GM18870 (cell line): ENCODE measurements around the gene ATG4A.

ENCODE experiments used
- ATAC-seq: cut with Tn5 transposase; IDR thresholded peaks from one replicate; pipeline ENCODE4 v1.9.1; 2021; ENCODE audit warnings: moderate library complexity; ENCODE audit not compliant: unreplicated experiment

ATG4A gene, protein sequence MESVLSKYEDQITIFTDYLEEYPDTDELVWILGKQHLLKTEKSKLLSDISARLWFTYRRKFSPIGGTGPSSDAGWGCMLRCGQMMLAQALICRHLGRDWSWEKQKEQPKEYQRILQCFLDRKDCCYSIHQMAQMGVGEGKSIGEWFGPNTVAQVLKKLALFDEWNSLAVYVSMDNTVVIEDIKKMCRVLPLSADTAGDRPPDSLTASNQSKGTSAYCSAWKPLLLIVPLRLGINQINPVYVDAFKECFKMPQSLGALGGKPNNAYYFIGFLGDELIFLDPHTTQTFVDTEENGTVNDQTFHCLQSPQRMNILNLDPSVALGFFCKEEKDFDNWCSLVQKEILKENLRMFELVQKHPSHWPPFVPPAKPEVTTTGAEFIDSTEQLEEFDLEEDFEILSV

DNA sequence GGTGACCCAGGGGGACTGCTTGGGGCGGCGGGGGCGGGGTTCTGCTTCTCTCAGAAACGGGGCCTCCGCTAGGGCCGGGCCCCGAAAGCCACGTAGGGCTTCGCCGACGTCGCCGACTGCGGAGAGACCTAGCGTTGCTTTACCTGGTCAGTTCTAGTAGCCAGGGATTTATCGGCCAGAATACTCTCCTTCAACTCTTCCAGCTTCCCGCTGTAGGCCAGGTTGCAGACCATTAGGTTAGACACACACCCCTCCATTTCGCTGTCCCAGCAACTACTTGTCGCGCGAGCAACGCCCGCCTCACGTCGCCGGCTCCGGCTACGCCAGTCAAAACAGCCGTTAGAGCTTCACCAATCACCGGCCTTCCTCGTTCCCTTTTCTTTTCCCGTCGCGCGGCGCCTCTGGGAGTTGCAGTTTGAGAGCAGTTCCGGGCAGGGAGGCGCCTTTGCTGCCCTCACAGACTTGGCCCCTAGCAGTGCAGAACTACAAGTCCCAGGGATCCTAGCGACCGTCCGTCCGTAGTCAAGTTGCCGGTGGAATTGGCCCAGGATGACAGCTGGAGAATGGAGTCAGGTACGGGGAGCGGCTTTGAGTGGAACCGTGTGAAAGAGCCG, at the start of gene ATG4A, which contains the start of gene PSMD10:
Gene ATG4A (plus strand): TSS at position 515 of the 614 bp plus-strand sequence. CDS start 49 bp downstream, at position 564.
Gene PSMD10 (minus strand): TSS at position 279 of the 614 bp plus-strand sequence. CDS start 22 bp downstream, at position 257.
- ATAC-seq: peak; percentile 94

DNA sequence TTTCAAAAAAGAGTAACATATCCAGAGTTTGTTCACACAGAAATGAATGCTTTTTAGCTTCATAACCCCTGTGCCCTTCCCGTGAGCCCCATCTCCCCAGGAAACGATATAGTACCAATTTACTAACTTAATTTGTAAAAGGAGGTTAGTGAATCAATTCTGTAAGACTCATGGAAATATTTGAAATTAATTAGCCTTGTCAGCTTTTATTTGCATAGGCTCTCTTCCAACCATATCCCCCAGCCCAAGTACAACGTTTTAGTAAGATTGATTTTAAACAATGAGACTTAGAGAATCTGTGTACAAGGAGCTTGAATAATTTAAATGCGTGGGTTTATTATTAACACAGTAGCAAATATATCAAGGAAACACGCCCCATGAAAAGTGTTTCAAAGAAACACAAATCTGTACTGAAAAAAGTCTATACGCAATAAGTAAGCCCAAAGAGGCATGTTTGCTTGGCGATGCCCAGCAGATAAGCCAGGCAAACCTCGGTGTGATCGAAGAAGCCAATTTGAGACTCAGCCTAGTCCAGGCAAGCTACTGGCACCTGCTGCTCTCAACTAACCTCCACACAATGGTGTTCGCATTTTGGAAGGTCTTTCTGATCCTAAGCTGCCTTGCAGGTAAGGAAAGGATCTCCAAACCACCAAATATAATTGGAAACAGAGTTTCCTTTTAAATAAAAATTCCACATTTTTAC, 46.9 kb upstream of the ATG4A start, which contains the start of gene VSIG1:
Gene VSIG1 (plus strand): TSS at position 512 of the 703 bp plus-strand sequence. CDS start 66 bp downstream, at position 578.
- no peak for ATAC-seq

DNA sequence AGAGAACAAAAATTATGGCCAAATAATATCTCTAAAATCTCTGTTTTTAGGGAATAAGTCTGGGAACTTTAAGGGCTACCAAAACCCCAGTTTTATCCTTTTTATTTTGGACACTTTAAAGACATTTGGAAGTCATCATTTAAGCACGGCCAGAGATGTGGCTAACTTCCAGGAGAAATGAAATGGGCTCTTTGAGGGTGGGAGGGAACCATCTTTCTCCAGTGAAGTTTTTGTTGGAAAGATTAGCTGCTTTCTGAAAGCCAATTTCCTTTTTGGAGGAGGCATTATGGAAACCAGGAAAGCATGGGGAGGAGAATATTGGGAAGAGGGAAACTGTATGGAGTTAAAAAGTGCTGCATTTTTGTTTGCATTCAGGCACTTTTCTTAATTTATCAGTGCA, 41.9 kb upstream of the ATG4A start:
- ATAC-seq: no peak

DNA sequence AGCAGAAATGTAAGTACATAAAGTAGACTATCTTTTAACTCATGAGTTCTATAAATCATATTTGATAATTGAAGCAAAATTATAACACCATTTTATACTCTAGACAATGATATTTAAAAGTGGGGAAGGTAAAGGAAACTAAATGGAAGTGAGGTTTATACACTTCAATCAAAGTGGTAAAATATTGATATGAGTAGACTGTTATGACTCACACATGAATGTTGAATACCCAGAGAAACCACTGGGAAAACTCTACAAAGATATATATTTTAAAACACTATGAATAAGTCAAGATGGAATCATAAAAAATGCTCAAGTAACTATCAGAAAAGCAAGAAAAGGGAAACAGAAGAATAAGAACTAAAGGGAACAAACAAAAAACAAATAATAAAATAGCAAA, 38.4 kb upstream of the ATG4A start:
- ATAC-seq: no peak

DNA sequence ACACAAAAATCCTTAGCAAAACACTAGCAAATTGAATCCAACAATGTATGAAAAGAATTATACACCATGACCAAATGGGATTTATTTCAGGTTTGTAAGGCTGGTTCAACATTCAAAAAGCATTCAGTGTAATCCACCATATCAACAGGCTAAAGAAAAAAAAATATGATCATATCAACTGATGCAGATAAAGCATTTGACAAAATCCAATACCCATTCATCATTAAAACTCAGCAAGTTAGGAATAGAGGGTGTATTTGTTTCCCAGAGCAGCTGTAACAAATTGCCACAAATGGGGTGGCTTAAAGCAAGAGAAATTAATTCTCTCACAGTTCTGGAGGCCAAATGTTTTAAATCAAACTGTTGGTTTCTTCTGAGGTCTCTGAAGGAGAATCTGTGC, 36.0 kb upstream of the ATG4A start:
- ATAC-seq: no peak

DNA sequence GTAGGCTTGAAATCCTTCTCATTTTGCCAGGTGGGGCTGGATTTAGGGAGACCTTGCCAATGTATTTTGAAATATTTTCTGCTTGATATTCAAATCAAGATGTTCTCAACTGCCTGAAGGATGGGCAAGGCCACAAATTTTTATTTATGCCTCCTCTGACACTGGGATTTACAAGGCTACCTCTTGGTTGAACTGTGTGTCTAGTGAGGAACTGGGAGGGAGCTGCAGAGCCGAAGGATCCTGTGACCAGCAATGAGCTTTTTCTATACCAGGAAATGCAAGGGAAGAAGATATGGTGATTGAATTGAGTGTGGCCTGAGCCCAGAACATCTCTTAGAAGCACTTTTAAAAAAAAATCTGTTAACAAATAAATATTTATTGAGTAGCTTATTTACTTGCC, 31.8 kb upstream of the ATG4A start:
- ATAC-seq: no peak

- ATAC-seq: no peak
These were observed 27.6 kb upstream of the ATG4A start for GRCh38 chrX:108064001-108064400.

GRCh38 chrX:108064613-108065012, 27.0 kb upstream of the ATG4A start:
- peak; percentile 65 for ATAC-seq

DNA sequence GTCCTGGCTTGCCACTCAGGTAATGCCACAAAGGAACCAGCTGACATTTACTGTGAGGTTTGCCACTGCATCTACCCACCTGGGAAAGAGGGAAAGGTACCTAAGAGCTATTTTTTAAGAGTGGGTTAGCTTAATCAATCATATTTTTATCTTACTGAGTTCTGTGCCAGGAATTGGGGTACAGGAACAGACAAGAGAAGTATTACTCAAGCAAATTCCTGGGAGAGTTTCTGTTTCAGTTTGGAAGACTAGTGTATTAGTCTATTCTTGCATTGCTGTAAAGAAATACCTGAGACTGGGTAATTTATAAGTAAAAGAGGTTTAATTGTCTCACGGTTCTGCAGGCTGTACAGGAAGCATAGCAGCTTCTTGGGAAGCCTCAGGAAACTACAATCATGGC, 23.5 kb upstream of the ATG4A start:
- ATAC-seq: no peak

GRCh38 chrX:108070891-108071290, 20.7 kb upstream of the ATG4A start:
- ATAC-seq: no peak

DNA sequence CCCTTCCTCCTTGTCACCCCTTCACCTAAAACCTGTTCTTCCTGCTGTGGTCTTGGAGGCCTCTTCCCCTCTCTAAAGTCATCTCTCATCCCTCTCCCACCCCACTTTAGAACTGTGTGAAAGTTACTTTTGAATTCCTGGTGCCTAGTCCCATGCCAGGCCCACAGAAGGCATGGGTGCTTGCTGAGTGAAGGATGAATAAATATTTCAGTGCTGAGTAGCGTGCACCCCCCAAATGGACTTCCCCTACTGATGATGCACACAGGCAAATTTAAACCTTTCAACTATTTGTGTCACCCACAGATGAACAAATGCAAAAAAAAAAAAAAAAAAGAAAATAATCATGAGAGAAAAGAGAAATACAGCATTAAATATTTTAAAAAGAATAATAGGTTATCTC, 20.0 kb upstream of the ATG4A start:
- no peak for ATAC-seq

- no peak for ATAC-seq
These were observed 18.8 kb upstream of the ATG4A start for GRCh38 chrX:108072746-108073145.

DNA sequence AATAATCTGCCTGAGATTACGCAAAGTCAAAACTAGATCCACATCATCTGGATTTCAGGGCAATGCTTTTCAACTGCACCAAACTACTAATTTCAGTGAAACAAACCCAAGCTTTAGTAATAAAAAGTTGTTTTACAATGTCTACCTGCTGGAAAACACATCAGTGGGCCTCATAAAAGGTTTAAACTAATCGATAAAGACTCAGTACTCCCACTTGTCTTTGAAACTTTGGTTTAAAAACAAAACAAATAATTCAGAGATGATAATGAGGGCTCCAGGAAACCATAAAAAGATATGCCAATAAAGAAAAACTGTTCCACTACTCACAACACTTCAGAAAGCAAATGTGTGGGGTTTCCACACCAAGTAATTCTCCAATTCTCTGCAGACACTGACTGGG, 10.5 kb upstream of the ATG4A start:
- ATAC-seq: no peak

GRCh38 chrX:108087792-108088191, 3.8 kb upstream of the ATG4A start:
- ATAC-seq: no peak

- no peak for ATAC-seq
These were observed 3.1 kb upstream of the ATG4A start for GRCh38 chrX:108088511-108088910.

DNA sequence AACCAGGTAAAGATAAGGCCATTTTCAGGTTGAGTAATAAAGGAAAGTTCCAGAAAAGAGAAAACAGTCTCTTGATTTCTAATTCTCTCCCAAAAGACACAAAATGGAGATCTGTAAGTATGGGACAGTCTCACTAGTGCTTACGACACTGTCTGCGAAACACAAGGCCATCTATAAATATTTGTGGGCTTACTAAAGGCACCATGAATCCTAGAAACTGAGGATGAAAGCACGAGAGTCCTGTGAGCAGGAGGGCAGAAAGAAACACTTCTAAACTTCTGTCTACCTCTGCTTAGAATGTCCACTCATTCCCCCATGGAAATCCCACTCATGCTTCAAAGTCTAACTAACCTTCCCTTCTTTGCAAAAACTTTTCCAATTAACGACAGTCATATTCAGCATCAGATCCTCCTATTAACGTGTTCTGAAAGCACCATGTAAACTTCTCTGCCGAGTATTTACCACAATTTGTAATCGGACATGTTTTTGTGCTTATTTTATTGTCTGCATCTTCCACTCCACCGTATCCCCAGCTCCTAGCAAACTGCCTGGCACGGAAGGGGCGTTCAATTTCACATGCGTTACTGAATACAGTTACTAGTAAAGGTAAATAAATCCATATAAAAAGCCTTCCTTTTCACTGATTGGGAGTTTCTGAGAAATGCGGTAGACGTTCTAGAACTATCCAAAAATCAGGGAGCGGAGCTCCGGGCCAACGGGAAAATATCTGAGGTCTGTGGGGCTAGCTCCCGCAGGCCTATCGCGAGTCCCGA, 901 bp upstream of the ATG4A start:
- peak; percentile 7 for ATAC-seq

GRCh38 chrX:108091878-108092291, 307 bp downstream of the ATG4A start:
- peak; percentile 29 for ATAC-seq

DNA sequence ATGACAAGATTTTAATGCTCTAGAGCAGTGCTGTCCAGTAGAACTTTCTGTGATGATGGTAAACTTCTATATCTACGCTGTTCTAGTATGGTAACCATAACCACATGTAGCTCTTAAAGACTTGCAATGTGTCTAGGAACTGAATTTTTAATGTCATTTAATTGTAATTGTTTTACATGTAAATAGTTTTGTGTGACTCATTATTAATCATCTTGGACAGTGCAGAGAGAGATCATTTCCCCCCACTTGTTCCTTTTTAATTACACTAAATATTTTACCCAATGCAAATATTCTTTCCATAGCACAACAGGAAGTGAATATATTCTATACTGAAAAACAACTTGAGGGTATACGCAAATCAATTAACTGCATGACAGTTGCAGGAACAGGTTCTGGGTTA, 5.8 kb downstream of the ATG4A start:
- no peak for ATAC-seq

DNA sequence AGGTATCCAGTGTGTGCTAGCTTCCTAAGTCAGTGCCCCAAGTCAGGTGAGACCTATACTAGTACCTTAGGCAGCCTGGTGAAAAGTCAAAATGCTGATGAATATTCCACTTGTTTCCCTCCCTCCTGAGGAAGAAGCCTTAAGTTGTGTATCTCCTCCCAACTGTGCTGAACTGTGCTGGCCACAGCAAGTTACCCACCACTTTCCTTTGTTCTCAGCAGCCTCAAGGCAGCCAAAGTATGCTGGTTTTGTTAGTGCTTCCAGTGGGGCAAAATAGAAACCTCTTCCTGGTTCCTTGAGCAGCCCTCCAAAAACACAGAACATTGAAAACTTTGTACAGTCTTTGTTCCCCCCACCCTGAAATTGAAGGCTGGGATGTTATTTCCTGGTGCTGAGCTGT, 13.9 kb downstream of the ATG4A start:
- ATAC-seq: no peak

- ATAC-seq: no peak
These were observed 23.0 kb downstream of the ATG4A start for GRCh38 chrX:108114541-108114940.

DNA sequence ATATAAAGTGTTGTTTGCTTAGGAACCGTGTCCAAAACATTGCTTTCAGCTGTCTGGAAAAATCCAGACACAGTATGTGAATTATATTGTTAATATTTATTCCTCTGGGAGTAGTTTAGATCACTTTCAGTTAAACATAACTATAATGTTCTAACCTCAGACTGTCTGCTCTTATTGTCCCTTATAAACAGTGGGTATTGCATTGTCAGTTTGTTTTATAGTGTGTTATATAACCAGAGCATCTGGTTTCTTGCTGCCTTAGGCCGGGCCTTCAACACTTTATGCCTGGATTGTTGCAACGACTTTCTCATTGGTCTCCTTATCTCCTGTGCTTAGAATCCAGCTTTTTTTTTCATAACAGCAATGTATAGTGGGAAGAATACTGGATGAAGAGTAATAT, 26.4 kb downstream of the ATG4A start:
- no peak for ATAC-seq
